Measurements from ENCODE around the gene PHIP.

DNA sequence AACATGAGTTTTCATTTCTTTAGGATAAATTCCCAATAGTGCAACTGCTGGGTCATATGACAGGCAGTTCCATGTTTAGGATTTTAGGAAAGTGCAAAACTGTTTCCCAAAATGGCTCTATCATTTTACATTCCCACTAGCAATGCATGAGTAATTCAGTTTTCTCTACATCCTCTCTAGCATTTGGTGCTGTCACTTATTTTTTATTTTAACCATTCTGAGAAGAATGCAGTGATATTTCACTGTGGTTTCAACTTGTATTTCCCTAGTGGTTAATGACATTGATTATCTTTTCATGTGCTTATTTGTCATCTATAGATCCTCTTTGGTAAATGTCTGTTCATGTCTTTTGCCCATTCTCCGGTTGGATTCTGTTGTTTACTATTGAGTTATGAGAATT, 82.7 kb downstream of the PHIP start:
- TF ChIP-seq CTCF (IDR thresholded peaks at IDR 0.05): no peak
- TF ChIP-seq POLR2A (IDR thresholded peaks at IDR 0.05): no peak

Data from body of pancreas (tissue), 4 donors.